ENCODE data around the gene SMIM8.

DNA sequence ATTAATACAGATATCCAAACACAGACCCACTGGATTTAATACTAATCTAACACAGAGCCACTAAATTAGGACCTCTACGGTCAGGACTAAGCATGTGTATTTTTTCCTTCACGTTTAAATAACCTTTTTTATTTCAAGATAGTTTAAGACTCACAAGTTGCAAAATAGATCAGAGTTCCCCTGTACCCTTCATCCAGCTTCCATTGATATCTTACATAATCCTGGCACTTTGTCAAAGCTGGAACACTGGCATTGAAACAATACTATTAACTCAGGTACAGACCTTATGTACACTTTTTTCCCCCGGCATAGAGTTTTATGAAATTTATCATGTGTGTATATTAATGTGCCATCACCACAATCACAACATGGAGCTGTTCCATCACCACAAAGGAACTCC, 24.3 kb downstream of the SMIM8 start:
- TF ChIP-seq, protein P1, sequence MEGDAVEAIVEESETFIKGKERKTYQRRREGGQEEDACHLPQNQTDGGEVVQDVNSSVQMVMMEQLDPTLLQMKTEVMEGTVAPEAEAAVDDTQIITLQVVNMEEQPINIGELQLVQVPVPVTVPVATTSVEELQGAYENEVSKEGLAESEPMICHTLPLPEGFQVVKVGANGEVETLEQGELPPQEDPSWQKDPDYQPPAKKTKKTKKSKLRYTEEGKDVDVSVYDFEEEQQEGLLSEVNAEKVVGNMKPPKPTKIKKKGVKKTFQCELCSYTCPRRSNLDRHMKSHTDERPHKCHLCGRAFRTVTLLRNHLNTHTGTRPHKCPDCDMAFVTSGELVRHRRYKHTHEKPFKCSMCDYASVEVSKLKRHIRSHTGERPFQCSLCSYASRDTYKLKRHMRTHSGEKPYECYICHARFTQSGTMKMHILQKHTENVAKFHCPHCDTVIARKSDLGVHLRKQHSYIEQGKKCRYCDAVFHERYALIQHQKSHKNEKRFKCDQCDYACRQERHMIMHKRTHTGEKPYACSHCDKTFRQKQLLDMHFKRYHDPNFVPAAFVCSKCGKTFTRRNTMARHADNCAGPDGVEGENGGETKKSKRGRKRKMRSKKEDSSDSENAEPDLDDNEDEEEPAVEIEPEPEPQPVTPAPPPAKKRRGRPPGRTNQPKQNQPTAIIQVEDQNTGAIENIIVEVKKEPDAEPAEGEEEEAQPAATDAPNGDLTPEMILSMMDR (IDR thresholded peaks at IDR 0.05 in 4 of 5, conservative IDR thresholded peaks at IDR 0.05 in 1 of 5), result no peak
- TF ChIP-seq POLR2A (IDR thresholded peaks at IDR 0.05), result no peak

Measured in gastrocnemius medialis (tissue), 4 donors.